ENCODE data around the gene BMP7. TPM values are rescaled to one million over a fixed set of nuclear protein-coding genes. Genes with fewer than 3 reads are reported as not detected.

The BMP7 gene
- 0.80 TPM in 1 of 2 replicates, not detected in the other for total RNA-seq

- intact Hi-C loops (cut with micrococcal nuclease): no loop called here
Measured at GRCh38 chr20:57266291-57267157, at the start of gene BMP7. BMP7 (minus strand) TSS chr20:57266641; CDS start chr20:57266122, 519 bp downstream.

GRCh38 chr20:57315976-57316480 is 49.6 kb upstream of the BMP7 start:
- intact Hi-C loops (cut with micrococcal nuclease): no loop called here

- intact Hi-C loops (cut with micrococcal nuclease): no loop called here
Measured at GRCh38 chr20:57315083-57315975, 48.9 kb upstream of the BMP7 start.

- intact Hi-C loops (cut with micrococcal nuclease): no loop called here
Measured at GRCh38 chr20:57313951-57314350, 47.5 kb upstream of the BMP7 start.

DNA sequence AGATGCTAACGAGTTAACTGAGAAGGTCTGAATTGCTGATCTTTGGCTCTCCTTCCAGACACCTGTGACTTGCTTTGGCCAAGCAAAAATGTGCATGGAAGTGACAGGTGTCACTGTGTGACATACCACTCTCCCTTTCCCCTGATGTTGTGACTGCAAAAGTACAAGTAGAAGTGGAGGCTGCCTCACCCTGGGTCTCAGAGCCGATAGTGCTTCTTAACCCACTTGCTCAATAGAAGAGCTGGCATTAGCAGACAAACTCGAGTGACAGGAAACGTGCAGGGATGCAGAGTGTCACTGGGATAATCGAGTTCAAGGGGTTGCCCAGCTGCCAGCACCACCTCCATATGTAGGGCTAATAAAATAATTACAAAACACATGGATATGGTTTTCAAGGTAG is 46.8 kb upstream of the BMP7 start:
- intact Hi-C loops (cut with micrococcal nuclease): no loop called here

- intact Hi-C loops (cut with micrococcal nuclease): no loop called here
Measured at GRCh38 chr20:57312138-57312537, 45.7 kb upstream of the BMP7 start.

GRCh38 chr20:57310821-57311514 is 44.5 kb upstream of the BMP7 start:
- intact Hi-C loops (cut with micrococcal nuclease): no loop called here

DNA sequence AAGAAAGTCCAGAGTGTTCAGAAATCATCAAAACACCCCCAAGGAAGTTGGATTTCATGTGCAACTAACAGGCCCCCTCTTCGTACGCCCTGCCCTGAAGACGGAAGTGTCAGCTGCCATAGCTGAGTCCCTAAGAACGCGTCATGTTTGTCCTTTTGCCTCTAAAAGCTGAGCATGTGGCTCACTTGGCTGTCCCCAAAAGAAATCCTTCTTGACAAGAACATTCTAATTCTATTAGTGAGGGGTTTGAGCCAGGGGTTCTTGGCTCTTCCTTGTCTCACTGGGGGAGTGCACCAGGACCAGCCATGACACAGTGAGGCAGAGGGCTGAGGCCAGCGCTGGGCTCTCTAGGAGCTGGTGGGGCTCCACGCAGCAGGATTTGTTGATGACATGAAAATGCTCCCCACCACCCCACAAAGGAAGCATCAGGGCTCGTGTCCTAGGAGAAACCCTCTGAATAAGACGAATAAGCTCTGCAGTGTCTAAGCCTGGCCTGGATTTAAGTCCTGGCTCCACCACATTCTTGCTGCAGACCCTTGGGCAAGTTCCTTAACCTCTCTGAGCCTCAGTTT is 43.2 kb upstream of the BMP7 start:
- intact Hi-C loops (cut with micrococcal nuclease): no loop called here

DNA sequence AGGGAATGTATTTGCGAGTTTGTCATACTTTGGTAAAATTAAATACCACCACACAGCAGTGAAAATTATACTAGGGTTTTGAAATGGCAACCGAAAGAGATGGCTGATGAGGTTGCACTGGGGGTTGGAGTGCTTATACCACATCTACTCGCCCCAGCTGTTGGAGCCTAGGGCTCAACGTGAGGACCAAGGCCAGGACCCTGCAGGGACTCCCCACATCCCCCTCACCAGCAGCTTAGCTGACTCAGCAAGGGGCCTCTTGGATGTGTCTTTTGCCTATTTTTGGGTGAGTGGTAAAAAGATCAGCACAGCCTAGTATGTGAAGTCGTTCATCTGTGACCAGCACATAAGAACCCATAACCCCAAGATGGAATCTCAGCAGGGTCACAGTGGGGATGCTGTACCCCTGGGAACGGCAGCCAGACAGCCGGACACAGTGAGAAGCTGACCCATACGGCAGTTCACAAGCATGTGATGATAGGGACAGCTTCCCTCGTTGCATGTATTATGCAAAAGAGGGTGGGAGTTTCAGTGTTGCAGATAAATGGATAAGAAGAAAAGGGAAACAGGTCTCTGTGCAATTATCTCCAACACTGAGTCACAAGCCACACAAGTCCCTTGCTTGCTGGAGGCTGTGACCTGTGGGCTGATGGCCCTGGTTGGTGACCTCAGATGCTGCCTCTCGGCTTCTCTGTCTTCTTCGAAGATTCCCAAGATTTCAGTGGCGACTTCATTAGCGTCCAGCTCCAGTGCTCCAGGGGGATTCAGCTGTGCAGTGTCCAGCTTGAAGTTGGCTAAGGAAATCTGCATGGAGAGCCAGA is 42.2 kb upstream of the BMP7 start:
- intact Hi-C loops (cut with micrococcal nuclease): no loop called here

GRCh38 chr20:57306747-57307146 is 40.3 kb upstream of the BMP7 start:
- intact Hi-C loops (cut with micrococcal nuclease): no loop called here

- intact Hi-C loops (cut with micrococcal nuclease): no loop called here
Measured at GRCh38 chr20:57301026-57301425, 34.6 kb upstream of the BMP7 start.

DNA sequence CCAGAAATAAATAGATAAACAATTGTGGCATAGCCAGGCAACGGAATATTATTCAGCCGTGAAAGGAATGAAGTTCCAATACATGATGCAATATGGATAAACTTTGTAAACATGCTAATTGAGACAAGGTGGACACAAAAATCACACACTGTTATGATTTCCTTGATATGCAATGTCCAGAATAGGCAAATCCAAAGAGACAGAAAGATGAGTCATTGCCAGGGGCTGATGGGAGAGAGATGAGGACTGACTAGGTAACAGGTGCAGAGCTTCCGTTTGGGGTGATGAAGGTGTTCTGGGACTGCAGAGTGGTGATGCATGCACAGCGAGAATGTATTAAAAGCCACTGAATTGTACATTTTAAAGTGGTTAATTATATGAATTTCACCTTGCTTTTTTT is 32.0 kb upstream of the BMP7 start:
- intact Hi-C loops (cut with micrococcal nuclease): no loop called here

GRCh38 chr20:57294550-57294949 is 28.1 kb upstream of the BMP7 start:
- intact Hi-C loops (cut with micrococcal nuclease): no loop called here

DNA sequence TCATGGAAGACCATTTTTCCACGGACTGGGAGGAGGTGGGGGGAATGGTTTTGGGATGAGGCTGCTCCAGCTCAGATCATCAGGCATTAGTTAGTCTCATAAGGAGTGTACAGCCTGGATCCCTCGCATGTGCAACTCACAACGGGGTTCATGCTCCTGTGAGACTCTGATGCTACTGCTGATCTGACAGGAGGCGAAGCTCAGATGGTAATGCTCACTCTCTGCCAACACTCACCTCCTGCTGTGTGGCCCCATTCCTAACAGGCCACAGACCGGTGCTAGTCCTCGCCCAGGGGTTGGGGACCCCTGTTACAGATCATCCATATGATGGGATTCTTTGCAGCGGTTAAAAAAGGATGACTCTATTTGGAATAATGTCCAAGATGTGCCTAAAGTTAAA is 27.6 kb upstream of the BMP7 start:
- intact Hi-C loops (cut with micrococcal nuclease): no loop called here

GRCh38 chr20:57292611-57293010 is 26.2 kb upstream of the BMP7 start:
- intact Hi-C loops (cut with micrococcal nuclease): no loop called here

DNA sequence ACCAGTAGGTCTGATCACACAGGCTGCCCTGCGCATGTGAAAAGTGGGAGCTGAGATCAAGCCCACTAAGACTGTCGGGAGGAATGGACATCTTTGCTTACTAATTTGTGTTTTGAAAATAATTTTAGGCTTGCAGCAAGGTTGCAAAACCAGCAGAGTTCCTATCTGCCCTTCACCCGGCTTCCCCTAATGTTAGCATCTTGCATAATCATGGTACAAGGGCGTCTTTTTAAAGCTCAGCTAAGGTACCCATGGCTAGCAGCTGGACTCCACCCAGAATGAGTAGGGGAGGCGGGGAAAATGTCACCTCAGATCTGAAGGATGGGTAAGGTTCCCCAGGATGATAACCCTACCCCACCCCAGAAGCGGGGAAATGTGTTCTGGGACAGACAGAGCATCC is 25.3 kb upstream of the BMP7 start:
- intact Hi-C loops (cut with micrococcal nuclease): no loop called here

- intact Hi-C loops (cut with micrococcal nuclease): no loop called here
Measured at GRCh38 chr20:57291003-57291402, 24.6 kb upstream of the BMP7 start.

- intact Hi-C loops (cut with micrococcal nuclease): no loop called here
Measured at GRCh38 chr20:57290178-57290484, 23.7 kb upstream of the BMP7 start.

GRCh38 chr20:57289391-57290177 is 23.1 kb upstream of the BMP7 start:
- intact Hi-C loops (cut with micrococcal nuclease): no loop called here
